ENCODE measurements around the gene ATP13A4.

GRCh38 chr3:193400304-193400703 lies 154.4 kb downstream of the ATP13A4 start:
- TF ChIP-seq EZH2phosphoT487 (IDR thresholded peaks at IDR 0.05; ENCODE audit: low read depth) (no peak), CTCF (IDR thresholded peaks at IDR 0.05; ENCODE audit: low read depth, low read length) (no peak)

Data from OCI-LY3 (cell line).